ENCODE data around the gene SENP7.
"Not testable (repeated sequence)": the region's sequence is repeated elsewhere in the genome, so short reads cannot be mapped to it uniquely, and the experiment has no call there.

SENP7 gene, protein sequence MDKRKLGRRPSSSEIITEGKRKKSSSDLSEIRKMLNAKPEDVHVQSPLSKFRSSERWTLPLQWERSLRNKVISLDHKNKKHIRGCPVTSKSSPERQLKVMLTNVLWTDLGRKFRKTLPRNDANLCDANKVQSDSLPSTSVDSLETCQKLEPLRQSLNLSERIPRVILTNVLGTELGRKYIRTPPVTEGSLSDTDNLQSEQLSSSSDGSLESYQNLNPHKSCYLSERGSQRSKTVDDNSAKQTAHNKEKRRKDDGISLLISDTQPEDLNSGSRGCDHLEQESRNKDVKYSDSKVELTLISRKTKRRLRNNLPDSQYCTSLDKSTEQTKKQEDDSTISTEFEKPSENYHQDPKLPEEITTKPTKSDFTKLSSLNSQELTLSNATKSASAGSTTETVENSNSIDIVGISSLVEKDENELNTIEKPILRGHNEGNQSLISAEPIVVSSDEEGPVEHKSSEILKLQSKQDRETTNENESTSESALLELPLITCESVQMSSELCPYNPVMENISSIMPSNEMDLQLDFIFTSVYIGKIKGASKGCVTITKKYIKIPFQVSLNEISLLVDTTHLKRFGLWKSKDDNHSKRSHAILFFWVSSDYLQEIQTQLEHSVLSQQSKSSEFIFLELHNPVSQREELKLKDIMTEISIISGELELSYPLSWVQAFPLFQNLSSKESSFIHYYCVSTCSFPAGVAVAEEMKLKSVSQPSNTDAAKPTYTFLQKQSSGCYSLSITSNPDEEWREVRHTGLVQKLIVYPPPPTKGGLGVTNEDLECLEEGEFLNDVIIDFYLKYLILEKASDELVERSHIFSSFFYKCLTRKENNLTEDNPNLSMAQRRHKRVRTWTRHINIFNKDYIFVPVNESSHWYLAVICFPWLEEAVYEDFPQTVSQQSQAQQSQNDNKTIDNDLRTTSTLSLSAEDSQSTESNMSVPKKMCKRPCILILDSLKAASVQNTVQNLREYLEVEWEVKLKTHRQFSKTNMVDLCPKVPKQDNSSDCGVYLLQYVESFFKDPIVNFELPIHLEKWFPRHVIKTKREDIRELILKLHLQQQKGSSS

GRCh38 chr3:101512646-101513418 lies at the start of gene SENP7:
Gene SENP7, minus strand, starts transcription at chr3:101513212. Its CDS starts 82 bp downstream, at chr3:101513130.
- DNase-seq = peak; percentile 55

DNA sequence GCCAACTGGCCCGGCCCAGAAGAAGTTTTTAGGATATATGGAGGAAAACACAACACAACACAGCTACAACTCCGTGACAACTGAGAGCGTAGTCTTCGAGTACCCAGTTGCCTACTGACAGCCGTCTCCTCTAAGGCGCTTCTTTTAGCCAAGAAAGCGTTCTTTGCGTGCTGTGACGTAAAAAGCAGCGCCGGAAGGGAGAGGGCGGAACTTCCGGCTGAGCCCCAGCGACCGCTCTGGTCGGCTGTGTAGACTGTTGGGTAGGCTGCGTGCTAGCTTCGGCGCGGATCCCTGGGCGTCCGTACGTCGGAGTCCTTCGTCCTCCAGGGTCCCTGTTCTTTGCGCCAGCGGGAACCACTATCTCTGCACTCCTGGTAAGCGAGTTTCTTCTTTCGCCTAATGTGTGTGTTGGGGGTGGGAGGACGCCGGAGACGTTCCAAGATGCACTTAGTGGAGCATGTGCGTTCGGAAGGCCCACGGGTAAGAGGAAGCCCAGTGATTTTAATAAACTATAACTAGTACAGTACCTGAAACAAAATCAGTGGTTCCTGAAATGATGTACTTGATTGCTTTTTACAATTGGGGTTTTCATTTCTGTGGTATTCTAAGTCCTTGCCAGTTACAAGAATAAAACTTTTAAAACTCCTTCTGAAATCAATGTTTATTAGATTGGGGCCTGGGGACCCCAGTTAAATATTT lies 48.8 kb upstream of the SENP7 start, which contains the start of gene TRMT10C:
Gene TRMT10C, plus strand, starts transcription at position 239 of the 699 bp plus-strand sequence. CDS start 2,914 bp downstream, outside the sequence.
- DNase-seq = peak; percentile 71

DNA sequence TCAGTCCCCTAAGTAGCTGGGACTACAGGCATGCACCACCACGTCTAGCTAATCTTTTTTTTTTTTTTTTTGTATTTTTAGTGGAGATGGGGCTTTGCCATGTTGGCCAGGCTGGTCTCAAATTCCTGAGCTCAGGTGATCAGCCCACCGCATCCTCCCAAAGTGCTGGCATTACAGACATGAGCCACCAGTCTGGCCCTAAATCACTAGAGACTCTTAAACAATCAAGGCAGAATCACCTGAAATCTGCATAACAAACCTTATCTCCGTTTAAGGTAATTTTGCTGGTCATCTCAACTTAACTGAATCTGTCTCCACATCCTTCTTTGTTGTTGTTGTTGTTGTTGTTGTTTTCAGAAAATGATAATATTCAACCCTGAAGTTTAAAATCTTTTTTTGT lies 43.1 kb upstream of the SENP7 start:
- no peak for DNase-seq

DNA sequence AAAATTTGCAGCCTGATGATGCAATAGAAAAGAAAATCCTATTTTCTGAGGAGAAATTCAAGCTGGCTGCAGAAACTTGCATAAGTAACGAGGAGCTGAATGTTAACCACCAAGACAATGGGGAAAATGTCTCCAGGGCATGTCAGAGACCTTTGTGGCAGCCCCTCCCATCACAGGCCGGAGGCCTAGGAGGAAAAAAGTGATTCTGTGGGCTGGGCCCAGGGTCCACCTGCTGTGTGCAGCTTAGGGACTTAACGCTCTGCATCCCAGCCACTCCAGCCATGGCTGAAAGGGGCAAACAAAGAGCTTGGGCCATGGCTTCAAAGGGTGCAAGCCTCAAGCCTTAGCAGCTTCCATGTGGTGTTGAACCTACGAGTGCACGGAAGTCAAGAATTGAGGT lies 40.4 kb upstream of the SENP7 start:
- not testable (repeated sequence) for DNase-seq

GRCh38 chr3:101551359-101552081 lies 38.5 kb upstream of the SENP7 start:
- not testable (repeated sequence) for DNase-seq

DNA sequence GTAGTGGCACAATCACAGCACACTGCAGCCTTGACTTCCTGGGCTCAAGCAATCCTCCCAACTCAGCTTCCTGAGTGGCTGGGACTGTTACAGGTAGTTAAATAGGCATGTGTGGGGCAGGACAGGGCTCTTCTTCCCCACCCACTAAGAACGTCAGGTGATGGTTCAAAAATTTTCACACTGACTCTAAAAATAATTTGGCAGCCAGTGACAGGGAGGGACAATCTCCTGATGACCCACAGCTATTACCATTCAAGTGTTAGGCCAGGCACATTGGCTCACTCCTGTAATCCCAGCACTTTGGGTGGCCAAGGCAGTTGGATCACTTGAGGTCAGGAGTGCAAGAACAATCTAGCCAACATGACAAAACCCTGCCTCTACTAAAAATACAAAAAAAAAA lies 36.5 kb upstream of the SENP7 start:
- no peak for DNase-seq

GRCh38 chr3:101548527-101549105 lies 35.6 kb upstream of the SENP7 start:
- DNase-seq = no peak

DNA sequence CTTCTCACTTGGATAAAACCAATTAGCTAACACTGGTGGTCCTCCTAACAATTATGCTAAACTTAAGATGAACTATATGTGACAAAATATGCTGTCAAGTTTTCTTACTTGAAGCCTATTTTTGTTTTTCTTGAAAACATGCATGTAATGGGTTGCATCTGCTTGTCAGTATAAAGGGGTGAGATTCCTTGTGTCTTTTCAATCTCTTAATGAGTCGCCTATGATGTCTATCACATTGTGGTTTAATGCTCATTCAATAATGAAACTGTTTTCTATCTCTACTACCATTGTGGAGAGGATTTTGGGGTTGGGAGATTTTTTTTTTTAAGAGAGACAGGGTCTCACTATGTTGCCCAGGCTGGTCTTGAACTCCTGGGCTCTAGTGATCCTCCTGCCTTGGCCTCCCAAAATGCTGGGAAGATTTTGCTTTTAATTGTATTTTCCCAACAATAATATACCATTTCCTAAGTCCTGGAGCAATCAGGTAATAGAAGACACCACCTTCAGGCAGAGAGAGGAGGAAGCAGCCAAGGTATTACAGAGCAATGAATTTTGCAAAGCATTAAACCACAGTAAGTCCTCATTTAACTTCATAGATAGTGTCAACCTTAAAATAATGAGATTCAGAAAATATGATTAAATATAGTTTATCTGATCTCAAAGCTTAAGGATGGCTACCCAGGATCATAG lies 31.3 kb upstream of the SENP7 start:
- no peak for DNase-seq

- DNase-seq = no peak
Measured at GRCh38 chr3:101542957-101543356, 29.9 kb upstream of the SENP7 start.

DNA sequence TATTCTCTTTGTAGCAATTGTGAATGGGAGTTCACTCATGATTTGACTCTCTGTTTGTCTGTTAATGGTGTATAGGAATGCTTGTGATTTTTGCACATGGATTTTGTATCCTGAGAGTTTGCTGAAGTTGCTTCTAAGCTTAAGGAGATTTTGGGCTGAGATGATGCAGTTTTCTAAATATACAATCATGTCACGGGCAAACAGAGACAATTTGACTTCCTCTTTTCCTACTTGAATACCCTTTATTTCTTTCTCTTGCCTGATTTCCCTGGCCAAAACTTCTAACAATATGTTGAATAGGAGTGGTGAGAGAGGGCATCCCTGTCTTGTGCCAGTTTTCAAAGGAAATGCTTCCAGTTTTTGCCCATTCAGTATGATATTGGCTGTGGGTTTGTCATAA lies 23.9 kb upstream of the SENP7 start:
- DNase-seq = not testable (repeated sequence)

GRCh38 chr3:101536266-101536665 lies 23.3 kb upstream of the SENP7 start:
- no peak for DNase-seq

GRCh38 chr3:101535221-101535620 lies 22.2 kb upstream of the SENP7 start:
- DNase-seq = no peak

- no peak for DNase-seq
Measured at GRCh38 chr3:101533603-101533968, 20.6 kb upstream of the SENP7 start.

GRCh38 chr3:101532783-101533602 lies 20.0 kb upstream of the SENP7 start:
- DNase-seq = no peak

DNA sequence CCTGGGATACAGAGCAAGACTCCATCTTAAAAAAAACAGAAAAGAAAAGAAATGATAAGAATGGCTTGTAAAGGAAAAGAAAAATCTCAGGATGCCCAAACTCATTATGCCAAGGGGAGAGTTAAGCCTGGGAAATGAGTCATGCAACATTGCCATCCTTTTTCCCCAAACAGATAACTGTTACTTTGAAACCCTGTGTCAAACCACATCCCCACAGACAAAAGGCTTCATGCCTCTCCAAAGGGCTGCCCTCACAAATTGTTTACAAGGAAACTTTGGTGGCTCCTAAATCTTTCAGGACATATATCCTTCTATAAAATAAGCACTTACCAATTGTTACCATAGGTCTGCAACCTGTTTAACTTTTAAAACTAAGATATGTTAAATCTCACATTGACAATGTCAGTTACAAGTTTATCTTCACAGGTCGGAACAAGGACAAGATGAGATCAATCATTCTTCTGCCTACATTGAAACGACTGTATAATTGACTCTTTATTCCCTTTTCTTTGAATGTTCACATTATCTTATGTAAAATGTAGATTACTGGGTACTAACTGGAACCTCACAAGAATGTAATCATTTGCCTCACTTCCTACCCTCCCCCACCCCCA lies 18.6 kb upstream of the SENP7 start:
- DNase-seq = no peak

DNA sequence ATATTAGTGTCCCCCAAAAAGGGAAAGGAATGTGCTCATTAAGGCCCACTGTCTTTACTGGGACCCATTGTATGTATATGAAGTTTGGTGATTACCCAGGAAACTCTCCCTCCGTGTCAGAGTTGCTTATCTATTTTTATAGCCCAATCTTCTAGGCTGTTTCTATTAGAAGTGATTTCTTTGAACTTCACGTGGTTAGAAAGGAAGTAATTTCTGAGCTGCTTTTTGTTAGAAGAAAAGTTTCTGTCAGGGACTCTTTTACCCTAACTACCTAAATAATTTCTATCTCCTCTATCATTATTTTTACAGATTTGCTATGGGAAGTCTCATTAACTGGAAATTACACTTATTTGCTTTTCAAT lies 17.7 kb upstream of the SENP7 start:
- DNase-seq = no peak

GRCh38 chr3:101529816-101530685 lies 17.0 kb upstream of the SENP7 start:
- DNase-seq = no peak

- DNase-seq = no peak
Measured at GRCh38 chr3:101527906-101528305, 14.9 kb upstream of the SENP7 start.
